K562 (cell line): ENCODE results near the gene SNX30. TPM values are rescaled to one million over a fixed set of nuclear protein-coding genes. Genes with fewer than 3 reads are reported as not detected.

Experiments used
- ATAC-seq: fragments of 200-7000 bp; cut with Tn5 transposase; 3 replicates; pipeline ENCODE4 v1.9.1; 2020; ENCODE audit warnings: moderate library complexity
- BruUV-seq: library from RNA; stranded (reverse); fragments of 400-500 nt; replicated peaks from 2 replicates; lab custom pipeline; 2021; lab: Mats Ljungman, UMichigan
- CTCF ChIA-PET: fragments of 300-600 bp; formaldehyde crosslinking; extraction: SDS; loops from one replicate; lab custom pipeline; 2021; ENCODE audit warnings: low intra/inter-chr PET ratio; lab: Yijun Ruan, JAX
- POLR2A ChIA-PET: fragments of 300-600, 350-650 bp; sonication (Branson Sonifier 250); formaldehyde crosslinking; extraction: SDS; loops from one replicate; lab custom pipeline; 2021; ENCODE audit warnings: antibody characterized with exemption, inconsistent platforms; lab: Yijun Ruan, JAX
- DNase-seq, 4 experiments: peaks; one replicate each; pipeline versions ENCODE4 v3.0.0 to v3.0.0-alpha.2; 2011 to 2018; ENCODE audit warnings: low spot score in 3 of 4, mixed read lengths in 3 of 4; ENCODE audit errors: extremely low read depth in 1 of 4
- FAIRE-seq: peaks from 2 replicates; lab custom pipeline; 2011; peaks lifted over from hg19 to GRCh38; lab: Jason Lieb, UNC
- H2AFZ ChIP-seq: 2 replicates; pipeline ENCODE4 v1.6.0; 2011; ENCODE audit warnings: low read depth, low read length, control low read depth, inconsistent platforms
- H3K27ac ChIP-seq: fragments of 200-600 bp; 3 replicates; pipeline ENCODE4 v1.8.0; 2011; ENCODE audit warnings: low read depth, mild to moderate bottlenecking, control low read depth, inconsistent platforms, low read length, moderate library complexity, mixed read lengths; ENCODE audit errors: extremely low read depth
- H3K27me3 ChIP-seq, 2 experiments: fragments of 300-600 bp in 1 of 2; 2 replicates in 1 of 2; 3 replicates in 1 of 2; pipeline versions ENCODE4 v1.6.0 to v1.8.0; 2011; ENCODE audit warnings: inconsistent platforms in 2 of 2, low read length in 2 of 2, mild to moderate bottlenecking in 1 of 2, mixed read lengths in 1 of 2, moderate library complexity in 1 of 2; ENCODE audit not compliant: control insufficient read depth in 2 of 2, insufficient read depth in 2 of 2
- H3K36me3 ChIP-seq: fragments of 300-600 bp; 3 replicates; pipeline ENCODE4 v1.8.0; 2011; ENCODE audit warnings: mild to moderate bottlenecking, low read length, inconsistent platforms; ENCODE audit not compliant: control insufficient read depth, insufficient read depth
- H3K4me1 ChIP-seq, 2 experiments: fragments of 200-600 bp in 1 of 2; replicated peaks in 1 of 2; 2 replicates in 1 of 2; 3 replicates in 1 of 2; pipeline versions ENCODE4 v1.5.1 to v1.8.0; 2011; ENCODE audit warnings: inconsistent platforms in 2 of 2, low read length in 2 of 2, mild to moderate bottlenecking in 1 of 2, mixed read lengths in 1 of 2, moderate library complexity in 1 of 2; ENCODE audit not compliant: control insufficient read depth in 2 of 2, insufficient read depth in 2 of 2
- H3K4me2 ChIP-seq: 2 replicates; pipeline ENCODE4 v1.6.1; 2011; ENCODE audit warnings: low read length, control low read depth, inconsistent platforms, mixed read lengths; ENCODE audit not compliant: insufficient read depth
- H3K4me3 ChIP-seq: fragments of 200-600 bp; sonication (generic), shearing (Covaris generic); 2 replicates; pipeline ENCODE4 v1.5.1; 2016; ENCODE audit warnings: control low read depth, inconsistent platforms
- H3K79me2 ChIP-seq: fragments of 200-600 bp; 3 replicates; pipeline ENCODE4 v1.8.0; 2011; ENCODE audit warnings: low read length, inconsistent platforms; ENCODE audit not compliant: control insufficient read depth, insufficient read depth
- H3K9ac ChIP-seq, 2 experiments: 2 replicates each; pipeline versions ENCODE4 v1.6.0 to v1.6.1; 2011; ENCODE audit warnings: low read depth in 2 of 2, low read length in 2 of 2, control low read depth in 1 of 2, inconsistent platforms in 1 of 2, mild to moderate bottlenecking in 1 of 2, mixed read lengths in 1 of 2; ENCODE audit not compliant: insufficient read depth in 1 of 2
- H3K9me1 ChIP-seq: one replicate; pipeline ENCODE4 v1.6.0; 2011; ENCODE audit warnings: inconsistent platforms, mild to moderate bottlenecking, low read length, moderate library complexity; ENCODE audit not compliant: control insufficient read depth, insufficient read depth
- H3K9me3 ChIP-seq: replicated peaks from 2 replicates; pipeline ENCODE4 v1.5.1; 2011; ENCODE audit warnings: low read depth, low read length, inconsistent platforms; ENCODE audit not compliant: control insufficient read depth, insufficient read depth
- H4K20me1 ChIP-seq: replicated peaks from 2 replicates; pipeline ENCODE4 v1.6.1; 2011; ENCODE audit warnings: low read length, inconsistent platforms, mixed read lengths; ENCODE audit not compliant: control insufficient read depth, insufficient read depth
- ARNT ChIP-seq, 2 experiments: fragments of 450-650 bp; IDR thresholded peaks; 2 replicates each; pipeline ENCODE4 v1.6.1; 2016; ENCODE audit warnings: mild to moderate bottlenecking in 1 of 2
- CCNT2 ChIP-seq: IDR thresholded peaks from 2 replicates; pipeline ENCODE4 v1.6.1; 2011; ENCODE audit warnings: borderline replicate concordance, low read depth, mild to moderate bottlenecking, moderate library complexity, mixed read lengths, low read length; ENCODE audit not compliant: insufficient read length; ENCODE audit errors: extremely low read depth
- CEBPG ChIP-seq, 3 experiments: fragments of 200-800 bp in 1 of 3; sonication (Bioruptor generic) in 1 of 3; sonication (generic) in 1 of 3; formaldehyde crosslinking in 1 of 3; IDR thresholded peaks in 2 of 3; conservative IDR thresholded peaks in 1 of 3; 2 replicates each; pipeline versions ENCODE4 v1.6.1 to v1.8.0; 2016 to 2022; ENCODE audit warnings: missing compliant biosample characterization in 2 of 3, missing genetic modification characterization in 2 of 3, mild to moderate bottlenecking in 1 of 3, missing genetic modification reagents in 1 of 3
- DACH1 ChIP-seq: fragments of 450-650 bp; IDR thresholded peaks from 2 replicates; pipeline ENCODE4 v1.6.1; 2018; ENCODE audit not compliant: partially characterized antibody
- ETS2 ChIP-seq: IDR thresholded peaks from 2 replicates; pipeline ENCODE4 v1.6.1; 2016; ENCODE audit warnings: borderline replicate concordance, missing genetic modification characterization, mild to moderate bottlenecking, moderate library complexity, missing compliant biosample characterization; ENCODE audit not compliant: poor library complexity, severe bottlenecking
- ETV5 ChIP-seq: sonication (generic); formaldehyde crosslinking; IDR thresholded peaks from 2 replicates; pipeline ENCODE4 v1.4.0; 2020; ENCODE audit warnings: low read depth, mild to moderate bottlenecking, missing genetic modification reagents
- KLF6 ChIP-seq: fragments of 250-450 bp; sonication (Bioruptor Pico); IDR thresholded peaks from 2 replicates; pipeline ENCODE4 v1.4.0; 2020; ENCODE audit warnings: mild to moderate bottlenecking, moderate library complexity, borderline replicate concordance
- NBN ChIP-seq: fragments of 450-650 bp; IDR thresholded peaks from 2 replicates; pipeline ENCODE4 v1.6.1; 2016; ENCODE audit warnings: low read depth, mild to moderate bottlenecking
- SAP30 ChIP-seq: fragments of 200-600 bp; sonication (generic); IDR thresholded peaks from 2 replicates; pipeline ENCODE4 v1.6.1; 2012; ENCODE audit warnings: borderline replicate concordance, low read depth, mild to moderate bottlenecking, moderate library complexity, low read length, control low read depth, inconsistent platforms; ENCODE audit not compliant: insufficient read depth, poor library complexity, severe bottlenecking
- SPI1 ChIP-seq: IDR thresholded peaks from 2 replicates; pipeline ENCODE4 v1.6.1; 2011; ENCODE audit warnings: low read depth, low read length, control low read depth, borderline replicate concordance
- STAT5A ChIP-seq: IDR thresholded peaks from 2 replicates; pipeline ENCODE4 v1.6.1; 2012; ENCODE audit warnings: low read length, inconsistent platforms, borderline replicate concordance
- ZBED1 ChIP-seq: IDR thresholded peaks from 2 replicates; pipeline ENCODE4 v1.6.1; 2014
- ZKSCAN1 ChIP-seq: fragments of 150-350 bp; IDR thresholded peaks from 2 replicates; pipeline ENCODE4 v1.6.1; 2016; ENCODE audit warnings: low read depth, low read length
- ZNF384 ChIP-seq: IDR thresholded peaks from 2 replicates; pipeline ENCODE4 v1.6.1; 2012; ENCODE audit warnings: low read depth, low read length, improper control_type of control experiment
- WGBS: fragments of 100-300 bp; shearing (Covaris generic); methylation state at CpG from one replicate; pipeline ENCODE4 v1.1.6; 2016; ENCODE audit warnings: low coverage, mixed read lengths; ENCODE audit not compliant: insufficient coverage; ENCODE audit errors: missing lambda C conversion rate; 5-methylcytosine and 5-hydroxymethylcytosine counted together
- in situ Hi-C: fragments of 300-500 bp; cut with MboI; formaldehyde crosslinking; loops from 4 replicates; pipeline ENCODE4 v1.15.0; 2018; ENCODE audit warnings: inconsistent platforms, mixed read lengths
- intact Hi-C: fragments of 100-400 bp; cut with micrococcal nuclease; formaldehyde crosslinking; loops from 2 replicates; pipeline ENCODE4 v1.14.2; 2022
- polyA plus RNA-seq, 8 experiments: library from polyadenylated mRNA; depleted of rRNA in 4 of 8; stranded (reverse) in 5 of 8; unstranded in 3 of 8; fragments of >200 nt; fragmentation: Nextera tagmentation in 2 of 8; fragmentation: Illumina TruSeq in 1 of 8; extraction: Ambion mirVana in 2 of 8; extraction: Trizol in 1 of 8; gene quantifications; 2 replicates each; pipeline versions ENCODE4 v1.2.1 to v1.2.3, GENCODE V29; 2011 to 2014; ENCODE audit warnings: inconsistent platforms in 1 of 8, missing spikeins in 1 of 8
- total RNA-seq, 7 experiments: library from RNA; depleted of rRNA in 6 of 7; stranded (reverse); fragments of >200 nt in 6 of 7; fragmentation: Illumina TruSeq in 2 of 7; extraction: Trizol in 2 of 7; gene quantifications; 2 replicates each; pipeline versions ENCODE4 v1.2.1 to v1.2.3, GENCODE V29; 2011 to 2021; ENCODE audit warnings: low replicate concordance in 1 of 7
- TF ChIP-seq, protein P1 (sequence below), 3 experiments: IDR thresholded peaks in 2 of 3; conservative IDR thresholded peaks in 1 of 3; 2 replicates each; pipeline ENCODE4 v1.5.1; 2011 to 2012; ENCODE audit warnings: low read length in 3 of 3, mild to moderate bottlenecking in 3 of 3, control low read depth in 2 of 3, improper control_type of control experiment in 1 of 3, inconsistent platforms in 1 of 3, low read depth in 1 of 3, mixed read lengths in 1 of 3, moderate library complexity in 1 of 3; ENCODE audit not compliant: insufficient read depth in 2 of 3

SNX30 gene
- total and polyA plus RNA-seq, 9 of the 15 experiments (the other 6 are each of a cell fraction or from before 2014, with no cell fraction given): 0.76 to 5.9 (median 3.3) TPM

GRCh38 chr9:112755016-112755427, 4.5 kb downstream of the SNX30 start:
- Histone ChIP-seq H3K9ac (no peak overlapping the region), H3K27me3 (no peaks in the 10 kb centered on the region), H3K4me3 (no peak overlapping the region), H3K9me1 (no peaks in the 10 kb centered on the region), H3K9me3 (no peaks in the 10 kb centered on the region), H2AFZ (no peak overlapping the region), H4K20me1 (no peaks in the 10 kb centered on the region; the same call in 1 of the 2 replicates), H3K27ac (no peak overlapping the region), H3K4me1 (peaks cover 15 to 24% of the 10 kb centered on the region in 2 experiments), H3K4me2 (no peak overlapping the region), H3K36me3 (no peaks in the 10 kb centered on the region), H3K79me2 (peaks cover 3% of the 10 kb centered on the region; the same call in 2 of the 3 replicates)
- peak; percentile 42; the same call in 1 of the 2 replicates for TF ChIP-seq SPI1
- peak; percentile 36; the same call in 1 of the 2 replicates for TF ChIP-seq CEBPG (CRISPR knock-in tag; IDR thresholded peaks at IDR 0.05)
- TF ChIP-seq CEBPG (tag; conservative IDR thresholded peaks at IDR 0.05 in 1 of 2, IDR thresholded peaks at IDR 0.05 in 1 of 2): no peak
- TF ChIP-seq ZKSCAN1: peak; percentile 16; the same call in 1 of the 2 replicates
- TF ChIP-seq ETS2: no peak
- POLR2A ChIA-PET: no interaction called here
- intact Hi-C loops (no loop called here), in situ Hi-C loops (no loop called here)
- 80% methylated on average over 5 of the region's 5 CpGs for WGBS
- DNase-seq: no peak
- CTCF ChIA-PET: no interaction called here
- BruUV-seq: no TSS peak
- no peak for FAIRE-seq
- ATAC-seq: no peak

- ChIA-PET CTCF (interaction anchor here (0.6 kb wide), 1 partner anchor 20 kb away, joined by 3 read pairs; no protein-coding TSS in a partner anchor), POLR2A (no interaction called here)
- no peak overlapping the region for H3K9ac ChIP-seq
- 70% methylated on average over 4 of the region's 4 CpGs for WGBS
- no peak overlapping the region for H2AFZ ChIP-seq
- no TSS peak for BruUV-seq
- no peaks in the 10 kb centered on the region for H3K27me3 ChIP-seq
- H3K79me2 ChIP-seq: no peaks in the 10 kb centered on the region
- H3K9me3 ChIP-seq: no peaks in the 10 kb centered on the region
- ATAC-seq (no peak), DNase-seq (no peak), FAIRE-seq (no peak)
- no peak overlapping the region for H3K4me3 ChIP-seq
- in situ Hi-C loops: no loop called here
- no peaks in the 10 kb centered on the region for H3K36me3 ChIP-seq
- H3K4me1 ChIP-seq: peaks cover 11 to 24% of the 10 kb centered on the region in 2 experiments
- H4K20me1 ChIP-seq: peaks cover 4% of the 10 kb centered on the region; the same call in 1 of the 2 replicates
- no peak overlapping the region for H3K27ac ChIP-seq
- no peak overlapping the region for H3K4me2 ChIP-seq
- H3K9me1 ChIP-seq: no peaks in the 10 kb centered on the region
- intact Hi-C loops: no loop called here
- TF ChIP-seq NBN (no peak), CCNT2 (no peak), STAT5A (no peak), ETV5 (no peak), ZBED1 (no peak), ARNT (IDR thresholded peaks at IDR 0.05) (no peak), SAP30 (no peak), DACH1 (no peak), ZNF384 (no peak), KLF6 (CRISPR knock-in tag) (no peak)
- TF ChIP-seq, protein P1, sequence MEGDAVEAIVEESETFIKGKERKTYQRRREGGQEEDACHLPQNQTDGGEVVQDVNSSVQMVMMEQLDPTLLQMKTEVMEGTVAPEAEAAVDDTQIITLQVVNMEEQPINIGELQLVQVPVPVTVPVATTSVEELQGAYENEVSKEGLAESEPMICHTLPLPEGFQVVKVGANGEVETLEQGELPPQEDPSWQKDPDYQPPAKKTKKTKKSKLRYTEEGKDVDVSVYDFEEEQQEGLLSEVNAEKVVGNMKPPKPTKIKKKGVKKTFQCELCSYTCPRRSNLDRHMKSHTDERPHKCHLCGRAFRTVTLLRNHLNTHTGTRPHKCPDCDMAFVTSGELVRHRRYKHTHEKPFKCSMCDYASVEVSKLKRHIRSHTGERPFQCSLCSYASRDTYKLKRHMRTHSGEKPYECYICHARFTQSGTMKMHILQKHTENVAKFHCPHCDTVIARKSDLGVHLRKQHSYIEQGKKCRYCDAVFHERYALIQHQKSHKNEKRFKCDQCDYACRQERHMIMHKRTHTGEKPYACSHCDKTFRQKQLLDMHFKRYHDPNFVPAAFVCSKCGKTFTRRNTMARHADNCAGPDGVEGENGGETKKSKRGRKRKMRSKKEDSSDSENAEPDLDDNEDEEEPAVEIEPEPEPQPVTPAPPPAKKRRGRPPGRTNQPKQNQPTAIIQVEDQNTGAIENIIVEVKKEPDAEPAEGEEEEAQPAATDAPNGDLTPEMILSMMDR (IDR thresholded peaks at IDR 0.05 in 2 of 3, conservative IDR thresholded peaks at IDR 0.05 in 1 of 3; ENCODE audit: insufficient read depth in 2 of 3, low read depth in 1 of 3, low read length in 3 of 3): no peak
These were observed 5.1 kb downstream of the SNX30 start for GRCh38 chr9:112755675-112756074.
